HepG2 (cell line): ENCODE measurements around the gene LDLRAD3.

ENCODE experiments used
- BRCA1 ChIP-seq: sonication (generic); formaldehyde crosslinking; IDR thresholded peaks from 2 replicates; pipeline ENCODE4 v1.4.0; 2020; ENCODE audit warnings: missing genetic modification reagents
- FIP1L1 ChIP-seq: fragments of 200-400 bp; formaldehyde crosslinking; IDR thresholded peaks from 2 replicates; pipeline ENCODE4 v1.6.1; 2018; ENCODE audit warnings: low read depth, mild to moderate bottlenecking, low read length, moderate library complexity, borderline replicate concordance; ENCODE audit not compliant: insufficient read depth
- NFIC ChIP-seq: IDR thresholded peaks from 2 replicates; pipeline ENCODE4 v1.6.1; 2012; ENCODE audit warnings: mild to moderate bottlenecking, low read length, inconsistent platforms
- ZBTB26 ChIP-seq: IDR thresholded peaks from 2 replicates; pipeline ENCODE4 v1.6.1; 2016; ENCODE audit warnings: missing compliant biosample characterization, missing genetic modification reagents, borderline replicate concordance
- ZBTB37 ChIP-seq: sonication (generic); formaldehyde crosslinking; IDR thresholded peaks from 2 replicates; pipeline ENCODE4 v1.4.0; 2020; ENCODE audit warnings: mild to moderate bottlenecking, missing genetic modification reagents
- ZMYM2 ChIP-seq: sonication (generic); formaldehyde crosslinking; IDR thresholded peaks from 2 replicates; pipeline ENCODE4 v1.8.0; 2022; ENCODE audit warnings: mild to moderate bottlenecking, missing genetic modification reagents
- ZNF253 ChIP-seq: sonication (generic); formaldehyde crosslinking; IDR thresholded peaks from 2 replicates; pipeline ENCODE4 v1.8.0; 2022; ENCODE audit warnings: mild to moderate bottlenecking, missing genetic modification reagents, borderline replicate concordance
- TF ChIP-seq, protein P1 (sequence below): sonication (generic); formaldehyde crosslinking; IDR thresholded peaks from 2 replicates; pipeline ENCODE4 v1.5.0; 2020; ENCODE audit warnings: mild to moderate bottlenecking, missing genetic modification reagents, moderate library complexity

GRCh38 chr11:36056160-36056751 is 112.4 kb downstream of the LDLRAD3 start:
- TF ChIP-seq ZMYM2 (CRISPR knock-in tag) (no peak), ZBTB37 (CRISPR knock-in tag) (no peak), ZBTB26 (CRISPR knock-in tag) (no peak), BRCA1 (CRISPR knock-in tag) (no peak), NFIC (no peak), ZNF253 (no peak), FIP1L1 (no peak)
- TF ChIP-seq, protein P1, sequence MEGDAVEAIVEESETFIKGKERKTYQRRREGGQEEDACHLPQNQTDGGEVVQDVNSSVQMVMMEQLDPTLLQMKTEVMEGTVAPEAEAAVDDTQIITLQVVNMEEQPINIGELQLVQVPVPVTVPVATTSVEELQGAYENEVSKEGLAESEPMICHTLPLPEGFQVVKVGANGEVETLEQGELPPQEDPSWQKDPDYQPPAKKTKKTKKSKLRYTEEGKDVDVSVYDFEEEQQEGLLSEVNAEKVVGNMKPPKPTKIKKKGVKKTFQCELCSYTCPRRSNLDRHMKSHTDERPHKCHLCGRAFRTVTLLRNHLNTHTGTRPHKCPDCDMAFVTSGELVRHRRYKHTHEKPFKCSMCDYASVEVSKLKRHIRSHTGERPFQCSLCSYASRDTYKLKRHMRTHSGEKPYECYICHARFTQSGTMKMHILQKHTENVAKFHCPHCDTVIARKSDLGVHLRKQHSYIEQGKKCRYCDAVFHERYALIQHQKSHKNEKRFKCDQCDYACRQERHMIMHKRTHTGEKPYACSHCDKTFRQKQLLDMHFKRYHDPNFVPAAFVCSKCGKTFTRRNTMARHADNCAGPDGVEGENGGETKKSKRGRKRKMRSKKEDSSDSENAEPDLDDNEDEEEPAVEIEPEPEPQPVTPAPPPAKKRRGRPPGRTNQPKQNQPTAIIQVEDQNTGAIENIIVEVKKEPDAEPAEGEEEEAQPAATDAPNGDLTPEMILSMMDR (CRISPR knock-in tag), result peak; percentile 61
